ENCODE results near the gene MLC1.

The MLC1 gene

GRCh38 chr22:50014053-50014501, 71.1 kb downstream of the MLC1 start:
- no peak for DNase-seq

GRCh38 chr22:50012211-50013181, 72.7 kb downstream of the MLC1 start, which contains the start of gene IL17REL:
TSS of gene IL17REL (minus strand) at chr22:50012765. CDS start at chr22:50012646, 119 bp downstream.
- DNase-seq, result no peak

- DNase-seq, result no peak
These were observed 73.6 kb downstream of the MLC1 start for GRCh38 chr22:50011447-50012210.

GRCh38 chr22:50010676-50011446, 74.4 kb downstream of the MLC1 start:
- no peak for DNase-seq

GRCh38 chr22:50009765-50010675, 75.2 kb downstream of the MLC1 start:
- no peak for DNase-seq
